Fibroblast of pulmonary artery (primary cell): ENCODE data around the gene RGPD6.
"Not testable (repeated sequence)": the region's sequence is repeated elsewhere in the genome, so short reads cannot be mapped to it uniquely, and the experiment has no call there.

ENCODE experiments used
- DNase-seq: peaks from one replicate; pipeline ENCODE4 v3.0.0-alpha.2; 2010; ENCODE audit warnings: low read depth
- H3K4me3 ChIP-seq: replicated peaks from 2 replicates; pipeline ENCODE4 v1.5.1; 2011; ENCODE audit warnings: low read depth, mild to moderate bottlenecking, control low read depth, low read length, moderate library complexity

RGPD6 gene

GRCh38 chr2:110576763-110577416 is at the start of gene RGPD6:
Gene RGPD6 (minus strand): TSS chr2:110577222. CDS start chr2:110577024, 198 bp downstream.
- H3K4me3 ChIP-seq, DNase-seq: not testable (repeated sequence)

GRCh38 chr2:110619326-110619939 is 42.4 kb upstream of the RGPD6 start:
- not testable (repeated sequence) for DNase-seq, H3K4me3 ChIP-seq

- H3K4me3 ChIP-seq, DNase-seq: not testable (repeated sequence)
Observed at GRCh38 chr2:110613927-110614326, 36.9 kb upstream of the RGPD6 start.

GRCh38 chr2:110610613-110611250 is 33.7 kb upstream of the RGPD6 start:
- not testable (repeated sequence) for DNase-seq, H3K4me3 ChIP-seq

GRCh38 chr2:110609843-110610612 is 33.0 kb upstream of the RGPD6 start:
- DNase-seq, H3K4me3 ChIP-seq: not testable (repeated sequence)

- DNase-seq, H3K4me3 ChIP-seq: not testable (repeated sequence)
Observed at GRCh38 chr2:110608788-110609502, 31.9 kb upstream of the RGPD6 start.

GRCh38 chr2:110605057-110605456 is 28.0 kb upstream of the RGPD6 start:
- not testable (repeated sequence) for H3K4me3 ChIP-seq, DNase-seq

- not testable (repeated sequence) for H3K4me3 ChIP-seq, DNase-seq
Observed at GRCh38 chr2:110603917-110604591, 27.0 kb upstream of the RGPD6 start.

GRCh38 chr2:110602139-110602538 is 25.1 kb upstream of the RGPD6 start:
- DNase-seq, H3K4me3 ChIP-seq: not testable (repeated sequence)

- H3K4me3 ChIP-seq, DNase-seq: not testable (repeated sequence)
Observed at GRCh38 chr2:110591973-110592372, 15.0 kb upstream of the RGPD6 start.

- not testable (repeated sequence) for H3K4me3 ChIP-seq, DNase-seq
Observed at GRCh38 chr2:110589677-110590330, 12.8 kb upstream of the RGPD6 start.

GRCh38 chr2:110588520-110588919 is 11.5 kb upstream of the RGPD6 start:
- not testable (repeated sequence) for DNase-seq, H3K4me3 ChIP-seq

- DNase-seq, H3K4me3 ChIP-seq: not testable (repeated sequence)
Observed at GRCh38 chr2:110579216-110579965, 2.4 kb upstream of the RGPD6 start.

- not testable (repeated sequence) for H3K4me3 ChIP-seq, DNase-seq
Observed at GRCh38 chr2:110578429-110578828, 1.4 kb upstream of the RGPD6 start.

- DNase-seq, H3K4me3 ChIP-seq: not testable (repeated sequence)
Observed at GRCh38 chr2:110499755-110500377, 77.2 kb downstream of the RGPD6 start.

- DNase-seq, H3K4me3 ChIP-seq: not testable (repeated sequence)
Observed at GRCh38 chr2:110496027-110496426, 81.0 kb downstream of the RGPD6 start.
